HG02678 (cell line): ENCODE measurements around the gene DYSF.

Experiments used
- ATAC-seq: cut with Tn5 transposase; IDR thresholded peaks from one replicate; pipeline ENCODE4 v1.9.1; 2021; ENCODE audit warnings: mild to moderate bottlenecking, moderate library complexity; ENCODE audit not compliant: unreplicated experiment

The DYSF gene

GRCh38 chr2:71597756-71598155 is 144.4 kb downstream of the DYSF start:
- ATAC-seq = no peak

- no peak for ATAC-seq
Observed at GRCh38 chr2:71598526-71598925, 145.2 kb downstream of the DYSF start.

- ATAC-seq = no peak
Observed at GRCh38 chr2:71599038-71599437, 145.7 kb downstream of the DYSF start.

- no peak for ATAC-seq
Observed at GRCh38 chr2:71599646-71600236, 146.4 kb downstream of the DYSF start.

- no peak for ATAC-seq
Observed at GRCh38 chr2:71600555-71600954, 147.2 kb downstream of the DYSF start.

- no peak for ATAC-seq
Observed at GRCh38 chr2:71601136-71602114, 148.1 kb downstream of the DYSF start.

- no peak for ATAC-seq
Observed at GRCh38 chr2:71602115-71602495, 148.7 kb downstream of the DYSF start.

- no peak for ATAC-seq
Observed at GRCh38 chr2:71602581-71602980, 149.2 kb downstream of the DYSF start.

- no peak for ATAC-seq
Observed at GRCh38 chr2:71603311-71603811, 150.0 kb downstream of the DYSF start.

GRCh38 chr2:71603851-71604725 is 150.7 kb downstream of the DYSF start:
- ATAC-seq = no peak

GRCh38 chr2:71604726-71605120 is 151.4 kb downstream of the DYSF start:
- ATAC-seq = no peak

- ATAC-seq = no peak
Observed at GRCh38 chr2:71605173-71605641, 151.8 kb downstream of the DYSF start.

- ATAC-seq = no peak
Observed at GRCh38 chr2:71605781-71606241, 152.4 kb downstream of the DYSF start.

GRCh38 chr2:71606244-71606643 is 152.9 kb downstream of the DYSF start:
- ATAC-seq = no peak

GRCh38 chr2:71607151-71607889 is 154.0 kb downstream of the DYSF start:
- ATAC-seq = no peak

GRCh38 chr2:71608034-71608433 is 154.7 kb downstream of the DYSF start:
- ATAC-seq = no peak

GRCh38 chr2:71608441-71608840 is 155.1 kb downstream of the DYSF start:
- ATAC-seq = no peak

GRCh38 chr2:71609029-71609428 is 155.7 kb downstream of the DYSF start:
- no peak for ATAC-seq

GRCh38 chr2:71609441-71609840 is 156.1 kb downstream of the DYSF start:
- no peak for ATAC-seq

GRCh38 chr2:71609958-71610357 is 156.6 kb downstream of the DYSF start:
- ATAC-seq = no peak
